ENCODE measurements around the gene NFATC4. TPM values are rescaled to one million over a fixed set of nuclear protein-coding genes. Genes with fewer than 3 reads are reported as not detected.

The NFATC4 gene
- total RNA-seq, 1 experiment from 2014 or later: 60.7 TPM

DNA sequence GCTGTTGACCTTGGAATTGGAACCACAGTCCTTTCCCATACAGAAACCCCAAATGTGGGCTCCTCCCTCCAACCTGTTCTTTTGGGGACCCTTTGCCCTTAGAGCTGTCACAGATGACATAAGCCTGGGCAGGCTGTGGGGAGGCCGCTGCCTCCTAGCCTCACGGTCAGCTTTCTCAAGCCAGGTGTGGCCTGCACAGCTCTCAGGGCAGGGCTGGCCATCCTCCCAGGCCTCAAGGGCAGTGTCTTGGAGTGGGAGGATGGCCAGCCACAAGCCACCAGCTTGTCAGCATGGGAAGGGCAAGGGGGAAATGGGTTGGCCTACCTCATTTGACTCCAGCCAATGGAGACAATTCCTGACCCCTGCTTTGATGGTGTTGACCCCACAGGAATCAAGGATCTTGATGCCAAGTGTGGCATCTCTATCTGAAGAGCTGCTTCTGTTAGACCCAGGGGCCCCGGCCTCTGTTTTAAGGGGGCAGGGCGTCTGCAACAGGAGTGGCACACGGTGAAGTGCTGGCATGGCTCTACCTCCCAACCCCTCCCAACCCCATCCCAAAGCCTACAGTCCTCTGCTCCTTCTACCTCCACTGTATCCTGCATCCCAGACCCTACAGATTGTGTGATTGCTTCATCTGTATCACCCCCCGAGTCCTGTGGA, 50.0 kb downstream of the NFATC4 start:
- TF ChIP-seq TP53 (CRISPR knock-in tag; IDR thresholded peaks at IDR 0.05): no peak
- no peak for TF ChIP-seq ZBTB21 (CRISPR knock-in tag; IDR thresholded peaks at IDR 0.05; ENCODE audit: borderline replicate concordance)
- TF ChIP-seq, protein P1, sequence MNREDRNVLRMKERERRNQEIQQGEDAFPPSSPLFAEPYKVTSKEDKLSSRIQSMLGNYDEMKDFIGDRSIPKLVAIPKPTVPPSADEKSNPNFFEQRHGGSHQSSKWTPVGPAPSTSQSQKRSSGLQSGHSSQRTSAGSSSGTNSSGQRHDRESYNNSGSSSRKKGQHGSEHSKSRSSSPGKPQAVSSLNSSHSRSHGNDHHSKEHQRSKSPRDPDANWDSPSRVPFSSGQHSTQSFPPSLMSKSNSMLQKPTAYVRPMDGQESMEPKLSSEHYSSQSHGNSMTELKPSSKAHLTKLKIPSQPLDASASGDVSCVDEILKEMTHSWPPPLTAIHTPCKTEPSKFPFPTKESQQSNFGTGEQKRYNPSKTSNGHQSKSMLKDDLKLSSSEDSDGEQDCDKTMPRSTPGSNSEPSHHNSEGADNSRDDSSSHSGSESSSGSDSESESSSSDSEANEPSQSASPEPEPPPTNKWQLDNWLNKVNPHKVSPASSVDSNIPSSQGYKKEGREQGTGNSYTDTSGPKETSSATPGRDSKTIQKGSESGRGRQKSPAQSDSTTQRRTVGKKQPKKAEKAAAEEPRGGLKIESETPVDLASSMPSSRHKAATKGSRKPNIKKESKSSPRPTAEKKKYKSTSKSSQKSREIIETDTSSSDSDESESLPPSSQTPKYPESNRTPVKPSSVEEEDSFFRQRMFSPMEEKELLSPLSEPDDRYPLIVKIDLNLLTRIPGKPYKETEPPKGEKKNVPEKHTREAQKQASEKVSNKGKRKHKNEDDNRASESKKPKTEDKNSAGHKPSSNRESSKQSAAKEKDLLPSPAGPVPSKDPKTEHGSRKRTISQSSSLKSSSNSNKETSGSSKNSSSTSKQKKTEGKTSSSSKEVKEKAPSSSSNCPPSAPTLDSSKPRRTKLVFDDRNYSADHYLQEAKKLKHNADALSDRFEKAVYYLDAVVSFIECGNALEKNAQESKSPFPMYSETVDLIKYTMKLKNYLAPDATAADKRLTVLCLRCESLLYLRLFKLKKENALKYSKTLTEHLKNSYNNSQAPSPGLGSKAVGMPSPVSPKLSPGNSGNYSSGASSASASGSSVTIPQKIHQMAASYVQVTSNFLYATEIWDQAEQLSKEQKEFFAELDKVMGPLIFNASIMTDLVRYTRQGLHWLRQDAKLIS (CRISPR knock-in tag; IDR thresholded peaks at IDR 0.05; ENCODE audit: borderline replicate concordance): no peak
- no peak for TF ChIP-seq OVOL2 (CRISPR knock-in tag; IDR thresholded peaks at IDR 0.05; ENCODE audit: borderline replicate concordance)
- TF ChIP-seq JAZF1 (CRISPR knock-in tag; IDR thresholded peaks at IDR 0.05): no peak
- TF ChIP-seq ZSCAN18 (CRISPR knock-in tag; IDR thresholded peaks at IDR 0.05): no peak
- no peak for TF ChIP-seq ZNF512 (CRISPR knock-in tag; IDR thresholded peaks at IDR 0.05; ENCODE audit: borderline replicate concordance)
- TF ChIP-seq FOXK1 (CRISPR knock-in tag; IDR thresholded peaks at IDR 0.05): no peak
- no peak for TF ChIP-seq CREM (CRISPR knock-in tag; IDR thresholded peaks at IDR 0.05)
- no peak for DNase-seq (ENCODE audit: low spot score)
- CTCF ChIA-PET: interaction anchor here (1.1 to 5.4 kb wide), 7 partner anchors 9 to 85 kb away, joined by 3 to 37 read pairs (median 4); partner anchors contain the start of genes ADCY4, CBLN3 and KHNYN
- H3K4me3 Mint-ChIP-seq: no peak overlapping the region
- no peak for ATAC-seq
- H3K9me3 Mint-ChIP-seq: no peaks in the 10 kb centered on the region
- H3K4me1 Mint-ChIP-seq: no peaks in the 10 kb centered on the region
- peaks cover 30% of the 10 kb centered on the region for H3K27me3 Mint-ChIP-seq (ENCODE audit: low read depth)
- H3K36me3 Mint-ChIP-seq: peaks cover 9% of the 10 kb centered on the region; the same call in 1 of the 2 replicates
- no peak overlapping the region for H3K27ac Mint-ChIP-seq
- POLR2A ChIA-PET: no interaction called here

DNA sequence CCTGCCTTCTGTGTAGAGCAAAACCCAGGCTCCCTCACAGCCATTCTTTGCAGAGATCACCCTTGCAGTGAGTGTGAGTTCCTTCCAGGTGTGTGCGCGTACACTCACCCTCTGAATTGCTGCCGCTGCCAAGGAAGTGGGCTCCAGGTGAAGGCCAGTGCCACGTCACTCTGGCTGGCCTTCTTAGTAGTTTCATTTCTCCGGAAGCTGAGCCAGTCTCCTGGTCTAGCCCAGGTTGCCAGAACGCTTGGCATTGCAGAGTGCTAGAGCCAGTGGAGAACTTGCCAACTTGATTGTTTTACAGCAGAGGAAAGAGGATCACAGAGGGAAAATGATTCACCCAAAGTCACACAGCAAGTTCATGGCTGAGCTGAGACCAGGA, 50.5 kb downstream of the NFATC4 start:
- H3K27ac Mint-ChIP-seq: no peak overlapping the region
- ATAC-seq: no peak
- ChIA-PET POLR2A (interaction anchor here (0.8 kb wide), 1 partner anchor 24 kb away, joined by 3 read pairs; no protein-coding TSS in a partner anchor), CTCF (interaction anchor here (0.6 to 5.4 kb wide), 8 partner anchors 9 to 110 kb away, joined by 3 to 37 read pairs (median 4); partner anchors contain the start of genes ADCY4, CBLN3, CIDEB and KHNYN)
- TF ChIP-seq RORB (CRISPR knock-in tag; IDR thresholded peaks at IDR 0.05): no peak
- TF ChIP-seq, protein P2, sequence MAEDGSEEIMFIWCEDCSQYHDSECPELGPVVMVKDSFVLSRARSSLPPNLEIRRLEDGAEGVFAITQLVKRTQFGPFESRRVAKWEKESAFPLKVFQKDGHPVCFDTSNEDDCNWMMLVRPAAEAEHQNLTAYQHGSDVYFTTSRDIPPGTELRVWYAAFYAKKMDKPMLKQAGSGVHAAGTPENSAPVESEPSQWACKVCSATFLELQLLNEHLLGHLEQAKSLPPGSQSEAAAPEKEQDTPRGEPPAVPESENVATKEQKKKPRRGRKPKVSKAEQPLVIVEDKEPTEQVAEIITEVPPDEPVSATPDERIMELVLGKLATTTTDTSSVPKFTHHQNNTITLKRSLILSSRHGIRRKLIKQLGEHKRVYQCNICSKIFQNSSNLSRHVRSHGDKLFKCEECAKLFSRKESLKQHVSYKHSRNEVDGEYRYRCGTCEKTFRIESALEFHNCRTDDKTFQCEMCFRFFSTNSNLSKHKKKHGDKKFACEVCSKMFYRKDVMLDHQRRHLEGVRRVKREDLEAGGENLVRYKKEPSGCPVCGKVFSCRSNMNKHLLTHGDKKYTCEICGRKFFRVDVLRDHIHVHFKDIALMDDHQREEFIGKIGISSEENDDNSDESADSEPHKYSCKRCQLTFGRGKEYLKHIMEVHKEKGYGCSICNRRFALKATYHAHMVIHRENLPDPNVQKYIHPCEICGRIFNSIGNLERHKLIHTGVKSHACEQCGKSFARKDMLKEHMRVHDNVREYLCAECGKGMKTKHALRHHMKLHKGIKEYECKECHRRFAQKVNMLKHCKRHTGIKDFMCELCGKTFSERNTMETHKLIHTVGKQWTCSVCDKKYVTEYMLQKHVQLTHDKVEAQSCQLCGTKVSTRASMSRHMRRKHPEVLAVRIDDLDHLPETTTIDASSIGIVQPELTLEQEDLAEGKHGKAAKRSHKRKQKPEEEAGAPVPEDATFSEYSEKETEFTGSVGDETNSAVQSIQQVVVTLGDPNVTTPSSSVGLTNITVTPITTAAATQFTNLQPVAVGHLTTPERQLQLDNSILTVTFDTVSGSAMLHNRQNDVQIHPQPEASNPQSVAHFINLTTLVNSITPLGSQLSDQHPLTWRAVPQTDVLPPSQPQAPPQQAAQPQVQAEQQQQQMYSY (CRISPR knock-in tag; IDR thresholded peaks at IDR 0.05): no peak
- H3K4me3 Mint-ChIP-seq: no peak overlapping the region
- H3K4me1 Mint-ChIP-seq: no peaks in the 10 kb centered on the region
- H3K27me3 Mint-ChIP-seq (ENCODE audit: low read depth): peaks cover 30% of the 10 kb centered on the region
- H3K9me3 Mint-ChIP-seq: no peaks in the 10 kb centered on the region
- DNase-seq (ENCODE audit: low spot score): no peak
- H3K36me3 Mint-ChIP-seq: peaks cover 8% of the 10 kb centered on the region; the same call in 1 of the 2 replicates
